Activated naive CD4-positive, alpha-beta T cell treated with Interleukin-2 at 50 U/mL for 16 hours (primary cell): ENCODE results near the gene AUH.

Experiments used
- DNase-seq: peaks from one replicate; pipeline ENCODE4 v3.0.0-alpha.2; 2020

The AUH gene

GRCh38 chr9:91336786-91337185 lies 24.9 kb downstream of the AUH start:
- no peak for DNase-seq

DNA sequence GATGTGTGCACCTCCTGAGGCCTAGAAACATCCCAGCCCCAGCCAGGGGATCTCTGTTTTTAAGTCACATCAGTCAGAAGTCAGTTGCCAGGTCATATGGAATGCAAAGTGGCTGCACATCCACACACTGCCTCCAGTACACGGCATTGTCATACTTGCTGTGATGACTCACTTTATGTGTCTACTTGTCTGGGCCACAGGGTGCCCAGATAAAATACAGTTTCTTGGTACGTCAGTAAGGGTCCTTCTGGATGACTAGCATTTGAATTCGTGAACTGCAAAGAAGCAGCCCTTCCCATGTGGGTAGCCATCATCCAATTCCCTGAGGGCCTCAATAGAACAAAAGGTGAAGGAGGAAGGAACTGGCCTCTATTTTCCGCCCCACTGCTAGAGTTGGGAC lies 27.7 kb downstream of the AUH start:
- DNase-seq = no peak

DNA sequence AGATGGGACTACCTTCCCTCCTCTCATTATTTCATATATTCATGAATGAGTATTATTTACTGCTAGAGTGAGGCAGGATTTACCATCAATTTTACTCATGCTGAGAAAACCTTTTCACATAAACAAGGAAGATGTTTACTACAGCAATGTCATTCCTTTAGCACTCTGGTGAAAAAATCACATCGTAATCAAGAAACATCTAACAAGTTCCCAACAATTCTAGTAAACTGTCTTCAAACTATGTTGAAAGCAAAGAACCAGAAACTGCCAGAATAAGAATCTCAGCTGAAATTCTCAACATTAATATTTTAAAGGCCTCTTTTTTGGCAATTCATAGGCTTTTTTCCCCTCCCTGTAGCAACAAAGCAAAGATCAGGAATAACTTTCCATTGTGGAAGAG lies 28.2 kb downstream of the AUH start:
- DNase-seq = no peak

DNA sequence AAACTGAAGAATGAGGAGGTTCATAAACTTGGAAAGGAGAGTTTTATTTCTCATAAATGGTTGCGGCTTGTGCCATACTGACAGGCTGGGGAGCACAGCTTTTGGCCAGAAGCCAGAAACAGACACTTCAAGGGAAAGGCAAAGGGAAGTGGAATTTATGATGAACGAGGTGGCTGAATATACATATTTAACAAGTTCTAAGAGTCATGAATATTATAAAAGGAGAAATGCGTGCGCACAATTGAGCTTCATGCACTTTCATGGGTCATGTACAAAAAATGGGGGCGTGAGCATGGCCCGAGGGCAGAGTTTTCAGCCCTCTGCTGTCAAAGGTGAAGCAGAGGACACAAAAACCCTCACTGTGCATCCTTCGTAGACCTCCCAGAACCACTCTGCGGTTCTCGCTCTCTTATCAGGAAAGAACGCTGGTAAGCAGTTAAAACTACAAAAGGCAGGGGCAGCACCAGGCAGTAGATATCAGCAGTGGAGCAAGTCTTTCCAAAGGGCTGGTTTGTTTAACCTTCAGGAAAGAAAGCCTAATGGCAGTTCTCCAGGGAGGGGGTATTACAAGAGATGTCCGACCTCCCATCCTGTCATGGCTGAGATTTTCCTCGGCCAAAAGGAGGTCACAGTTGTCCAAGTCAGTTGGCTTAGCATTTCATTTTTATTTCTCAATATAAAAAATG lies 29.0 kb downstream of the AUH start:
- DNase-seq = no peak

DNA sequence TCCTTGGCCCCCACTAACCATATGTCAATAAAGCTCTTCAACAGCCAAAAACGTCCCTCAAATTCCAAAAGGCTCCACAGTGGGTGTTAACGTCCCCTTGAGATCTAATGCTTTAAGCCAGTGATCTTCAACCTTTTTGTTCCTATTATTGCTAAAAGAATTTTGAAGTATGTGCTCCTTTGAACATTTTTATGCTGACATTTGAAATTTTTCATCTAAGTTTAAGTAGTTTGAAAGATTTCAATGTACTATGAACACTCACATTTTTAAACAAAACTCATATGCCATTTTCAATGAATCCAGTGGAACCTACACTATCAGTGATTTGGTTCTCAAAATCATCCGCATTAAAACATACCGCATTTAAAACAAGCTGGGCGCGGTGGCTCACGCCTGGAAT lies 29.9 kb downstream of the AUH start:
- no peak for DNase-seq

DNA sequence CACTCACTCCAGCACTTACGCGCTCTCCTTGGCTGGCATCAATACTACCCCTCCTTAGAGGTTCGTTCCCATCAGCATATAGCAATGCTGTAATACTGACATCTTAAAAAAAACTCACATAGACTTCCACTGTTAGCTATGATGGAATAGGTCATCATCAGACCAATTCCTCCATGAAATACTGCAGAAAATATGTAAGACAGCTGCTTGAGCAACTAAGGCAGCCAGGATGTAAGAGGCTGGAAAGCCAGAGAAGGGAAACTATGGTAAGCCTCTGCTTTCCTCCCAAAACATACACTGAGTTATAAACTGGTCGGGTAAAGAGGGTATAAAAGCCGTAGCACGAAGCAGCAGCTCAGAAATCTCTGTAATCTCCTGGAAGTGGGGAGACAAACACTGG lies 33.5 kb downstream of the AUH start:
- no peak for DNase-seq

DNA sequence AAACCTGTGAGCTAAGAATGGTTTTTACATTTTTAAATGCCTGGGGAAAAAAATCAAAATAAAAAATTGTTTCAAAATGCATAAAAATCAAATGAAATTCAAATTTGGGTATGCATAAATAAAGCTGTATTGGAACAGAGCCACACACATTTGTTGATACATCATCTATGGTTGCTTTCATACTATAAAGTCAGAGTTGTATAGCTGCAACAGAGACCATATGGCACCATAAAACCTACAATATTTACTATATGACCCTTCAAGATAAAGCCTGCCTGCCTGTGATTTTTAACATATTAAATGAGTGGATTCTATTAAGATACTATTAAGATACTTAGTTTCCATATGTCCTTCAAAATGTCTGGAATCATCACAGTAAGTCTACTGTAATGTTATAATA lies 40.0 kb downstream of the AUH start:
- DNase-seq = no peak

DNA sequence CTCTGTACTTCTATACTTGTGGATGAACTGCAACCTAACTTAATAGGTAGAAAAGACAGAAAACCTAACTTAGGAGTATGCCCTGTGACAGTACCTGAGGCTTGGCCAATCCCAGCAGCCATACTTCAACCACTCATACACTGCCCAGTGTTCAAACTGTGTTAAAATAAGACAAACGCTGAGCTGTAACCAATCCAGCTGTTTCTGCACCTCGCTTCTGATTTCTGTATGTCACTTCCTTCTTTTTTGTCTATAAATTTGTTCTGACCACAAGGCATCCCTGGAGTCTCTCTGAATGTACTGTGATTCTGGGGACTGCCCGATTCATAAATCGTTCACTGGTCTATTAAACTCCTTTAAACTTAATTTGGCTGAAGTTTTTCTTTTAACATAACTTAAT lies 41.4 kb downstream of the AUH start:
- DNase-seq = no peak

DNA sequence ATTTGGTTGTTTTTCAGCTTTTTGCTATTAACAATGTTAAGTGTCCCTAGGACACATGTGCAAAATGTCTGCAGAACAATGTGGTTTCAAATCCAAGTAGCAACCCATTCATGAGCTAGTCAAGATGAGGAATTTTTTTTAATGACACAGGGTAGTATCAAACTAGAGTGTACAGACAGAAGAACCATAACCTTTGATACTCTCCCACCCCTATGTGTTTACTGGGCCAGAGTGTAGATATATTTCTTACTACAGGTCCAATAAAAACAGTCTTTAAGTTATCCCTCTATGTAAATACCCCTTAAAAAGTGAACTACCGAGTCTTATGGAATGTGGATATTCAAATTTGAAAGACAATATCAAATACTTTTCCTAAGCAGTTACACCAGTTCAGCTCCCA lies 45.6 kb downstream of the AUH start:
- DNase-seq = no peak

DNA sequence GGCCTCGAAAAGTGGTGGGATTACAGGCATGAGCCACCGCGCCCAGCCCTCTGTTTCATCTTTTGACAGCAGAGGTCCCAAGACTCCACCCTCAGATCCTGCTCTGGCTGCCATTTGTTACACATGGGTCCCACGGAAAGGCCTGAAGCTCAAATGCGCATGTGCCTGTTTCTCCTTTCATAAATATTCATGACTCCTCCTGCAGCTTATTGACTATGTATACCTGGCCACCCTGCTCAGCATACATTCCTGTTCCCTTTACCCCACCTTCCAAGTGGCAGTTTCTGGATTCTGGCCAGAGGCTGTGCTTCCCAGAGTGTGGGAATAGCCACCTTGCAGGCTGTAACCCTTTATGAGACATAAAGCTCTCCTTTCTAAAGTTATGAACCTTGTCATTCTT lies 46.5 kb downstream of the AUH start:
- DNase-seq = no peak

- no peak for DNase-seq
These were observed 48.9 kb downstream of the AUH start for GRCh38 chr9:91312717-91313325.

GRCh38 chr9:91310037-91310436 lies 51.7 kb downstream of the AUH start:
- no peak for DNase-seq

GRCh38 chr9:91308191-91308590 lies 53.5 kb downstream of the AUH start:
- no peak for DNase-seq

GRCh38 chr9:91307279-91307678 lies 54.4 kb downstream of the AUH start:
- no peak for DNase-seq

DNA sequence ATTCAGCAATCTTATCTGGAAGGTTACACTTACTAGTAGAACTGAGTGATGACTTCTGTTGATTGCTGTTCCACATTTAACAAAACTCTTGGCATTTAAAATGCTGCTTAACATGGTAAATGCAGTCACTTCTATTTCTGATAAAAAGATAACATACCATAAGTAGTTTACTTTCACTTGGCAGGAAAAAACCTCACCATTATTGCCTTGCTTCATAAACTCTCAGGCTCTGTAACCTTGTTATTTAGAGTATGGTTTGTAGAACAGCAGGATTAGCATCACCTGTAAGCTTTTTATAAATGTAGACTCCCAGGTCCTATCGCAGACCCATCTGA lies 55.5 kb downstream of the AUH start:
- no peak for DNase-seq

GRCh38 chr9:91305596-91306295 lies 56.0 kb downstream of the AUH start:
- no peak for DNase-seq

DNA sequence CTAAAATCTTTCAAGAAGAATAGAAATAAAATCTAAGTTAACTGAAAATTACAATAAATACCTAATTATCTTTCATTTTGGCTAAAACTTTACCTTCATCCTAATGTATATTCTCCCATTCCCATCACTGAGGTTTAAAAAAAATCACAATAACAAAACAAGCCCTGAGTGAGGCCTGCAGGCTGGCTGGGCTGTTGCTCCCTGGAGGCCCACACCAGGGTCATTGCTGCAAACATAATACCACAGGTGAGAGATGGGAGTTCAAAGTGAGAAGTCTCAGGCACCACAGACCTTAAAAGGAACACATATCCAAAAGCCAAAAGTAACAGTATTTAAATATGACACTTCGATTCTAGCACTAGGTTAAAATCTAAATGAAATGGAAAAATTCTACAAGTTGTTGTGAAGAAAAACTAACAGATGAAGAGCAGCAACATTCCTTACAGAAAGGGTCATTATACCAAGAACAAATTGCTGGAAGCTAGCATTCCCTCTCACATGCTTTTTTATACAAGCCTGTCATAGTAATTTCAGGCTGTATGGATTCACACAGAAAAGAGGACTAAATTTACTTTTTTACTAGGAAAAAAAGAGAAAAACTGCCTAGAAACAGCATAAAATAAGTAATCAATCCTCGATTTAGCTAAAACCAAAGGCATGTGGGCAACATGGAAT lies 57.8 kb downstream of the AUH start:
- DNase-seq = no peak

DNA sequence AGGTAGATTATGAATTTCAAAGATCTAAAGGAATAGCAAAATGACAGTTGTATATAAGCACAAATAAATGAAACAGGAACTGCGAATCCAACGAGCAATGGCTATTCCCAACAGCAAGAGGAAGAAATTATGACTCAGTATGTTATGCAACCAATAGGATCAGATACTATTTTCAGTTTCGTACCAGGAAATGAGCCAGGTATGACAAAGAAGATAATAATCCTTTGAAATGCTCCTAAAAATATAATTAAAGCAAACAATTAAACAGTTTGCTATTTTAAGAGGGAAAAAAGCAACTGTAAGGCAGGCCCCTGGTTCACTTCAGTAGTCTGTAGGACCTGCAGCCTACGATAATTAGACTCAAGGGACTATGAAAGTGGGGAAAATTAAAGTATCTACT lies 58.9 kb downstream of the AUH start:
- no peak for DNase-seq

DNA sequence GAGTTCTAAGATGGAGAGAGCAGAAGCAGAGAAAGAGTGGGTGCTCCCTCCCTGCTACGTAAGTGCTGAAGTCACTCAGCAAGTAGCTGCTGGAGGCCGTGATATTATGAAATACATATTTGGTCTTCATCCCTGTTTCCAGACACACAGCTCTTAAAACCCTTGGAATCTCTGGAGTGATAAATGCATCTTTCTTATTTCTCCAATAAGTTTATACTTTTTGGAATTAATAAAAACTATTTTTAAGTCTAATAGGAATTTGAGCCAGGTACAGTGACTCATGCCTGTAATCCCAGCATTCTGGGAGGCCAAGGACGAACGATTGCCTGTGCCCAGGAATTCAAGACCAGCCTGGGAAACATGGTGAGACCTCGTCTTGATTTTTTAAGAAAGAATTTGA lies 60.6 kb downstream of the AUH start:
- no peak for DNase-seq

DNA sequence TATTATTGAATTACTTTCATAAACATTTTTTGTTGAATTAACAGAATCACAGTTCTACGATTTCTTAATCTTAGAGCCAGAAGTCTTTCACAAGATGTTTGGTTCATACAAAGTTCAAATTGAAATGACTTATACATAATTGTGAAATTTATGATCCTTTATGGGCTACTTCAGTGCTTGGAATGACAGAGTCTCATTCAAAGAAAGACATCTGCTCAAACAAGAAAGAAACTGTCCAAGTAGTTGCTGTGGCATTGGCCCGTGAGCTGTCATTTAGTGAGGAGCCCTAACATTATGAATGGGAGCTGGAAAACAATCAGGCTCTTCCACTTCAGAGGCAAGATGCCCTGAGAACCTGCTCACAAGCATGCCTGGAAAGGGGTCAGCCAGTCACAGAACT lies 63.4 kb downstream of the AUH start:
- DNase-seq = no peak

DNA sequence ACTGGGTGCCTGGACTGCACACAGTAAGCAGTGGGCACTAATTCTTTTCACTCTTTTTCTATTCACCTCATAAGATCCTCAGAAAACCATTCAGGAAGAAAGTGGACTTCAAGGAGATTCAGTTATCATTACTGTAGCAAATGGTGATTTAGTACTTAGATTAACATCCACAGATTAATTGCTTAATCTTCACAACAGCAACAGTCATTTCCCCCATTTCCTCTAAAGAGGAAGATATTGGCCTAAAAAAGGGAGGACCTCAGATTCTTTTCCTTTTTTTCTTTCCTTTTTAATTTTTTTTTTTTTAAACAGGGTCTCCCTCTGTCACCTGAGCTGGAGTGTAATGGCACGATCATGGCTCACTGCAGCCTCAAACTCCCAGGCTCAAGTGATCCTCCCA lies 64.4 kb downstream of the AUH start:
- no peak for DNase-seq

DNA sequence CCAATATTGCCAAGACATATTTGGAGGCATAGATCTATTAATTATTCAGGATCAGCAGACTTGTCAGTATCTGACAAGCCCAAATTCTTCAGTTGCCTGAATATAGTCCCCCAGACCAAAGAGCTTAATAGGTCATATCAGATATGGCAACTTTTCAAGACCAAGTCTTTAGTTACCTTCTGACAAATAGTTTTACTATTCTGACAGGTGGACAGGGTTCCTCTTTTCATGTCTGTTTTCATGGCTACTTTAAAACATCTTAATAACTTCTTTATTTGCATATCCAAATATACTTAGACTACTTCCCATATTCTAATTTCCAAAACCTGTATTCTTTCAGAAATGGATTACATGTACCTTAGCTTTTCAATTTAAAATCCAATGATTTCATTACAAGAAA lies 65.4 kb downstream of the AUH start:
- DNase-seq = no peak

- no peak for DNase-seq
These were observed 66.4 kb downstream of the AUH start for GRCh38 chr9:91295357-91295756.

GRCh38 chr9:91291866-91292265 lies 69.9 kb downstream of the AUH start:
- DNase-seq = no peak
